HG03025 (cell line): ENCODE results near the gene FAAP100.

Source experiments
- ATAC-seq: cut with Tn5 transposase; IDR thresholded peaks from one replicate; pipeline ENCODE4 v1.9.1; 2021; ENCODE audit warnings: mild to moderate bottlenecking, moderate library complexity; ENCODE audit not compliant: unreplicated experiment, low FRiP score

Gene FAAP100

DNA sequence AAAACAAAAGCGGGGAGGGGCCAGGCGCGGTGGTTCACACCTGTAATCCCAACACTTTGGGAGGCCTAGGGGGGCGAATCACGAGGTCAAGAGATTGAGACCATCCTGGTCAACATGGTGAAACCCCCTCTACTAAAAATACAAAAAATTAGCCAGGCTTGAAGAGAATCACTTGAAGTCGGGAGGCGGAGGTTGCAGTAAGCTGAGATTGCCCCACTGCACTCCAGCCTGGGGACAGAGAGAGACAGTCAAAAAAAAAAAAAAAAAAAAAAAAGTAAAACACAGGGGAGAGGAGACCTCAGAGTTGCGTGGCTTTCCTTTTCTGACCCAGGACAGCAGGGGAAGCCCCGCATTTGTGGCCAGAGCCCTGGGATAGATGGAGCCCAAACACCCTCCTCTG, 59.4 kb downstream of the FAAP100 start:
- no peak for ATAC-seq

DNA sequence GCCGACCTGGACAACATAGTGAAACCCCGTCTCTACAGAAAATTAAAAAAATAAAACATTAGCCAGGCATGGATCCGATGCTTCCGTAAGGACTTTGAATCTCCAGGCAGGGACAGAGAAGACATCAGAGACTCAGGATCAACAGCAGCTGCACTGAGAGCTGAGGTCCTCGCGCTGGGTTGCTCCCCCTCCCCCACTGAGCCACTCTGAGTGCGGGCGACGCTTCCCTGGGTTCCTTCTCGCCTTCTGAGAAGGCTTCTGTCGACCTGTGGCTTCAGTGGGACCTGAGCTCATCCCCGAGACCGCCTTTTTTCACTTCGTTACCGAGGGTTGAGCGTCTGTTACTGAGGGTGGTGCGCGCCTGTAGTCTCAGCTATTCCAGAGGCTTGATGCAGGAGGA, 60.0 kb downstream of the FAAP100 start:
- ATAC-seq: no peak

- ATAC-seq: no peak
Observed at GRCh38 chr17:81491761-81492160, 60.4 kb downstream of the FAAP100 start.

- no peak for ATAC-seq
Observed at GRCh38 chr17:81491181-81491581, 61.0 kb downstream of the FAAP100 start.

- ATAC-seq: no peak
Observed at GRCh38 chr17:81489998-81490992, 61.9 kb downstream of the FAAP100 start.
